K562 (cell line): Measurements from ENCODE around the gene ADARB2. TPM values are rescaled to one million over a fixed set of nuclear protein-coding genes. Genes with fewer than 3 reads are reported as not detected.

Experiments
- ATAC-seq: fragments of 200-7000 bp; cut with Tn5 transposase; 3 replicates; pipeline ENCODE4 v1.9.1; 2020; ENCODE audit warnings: moderate library complexity
- BruUV-seq: library from RNA; stranded (reverse); fragments of 400-500 nt; replicated peaks from 2 replicates; lab custom pipeline; 2021; lab: Mats Ljungman, UMichigan
- CTCF ChIA-PET: fragments of 300-600 bp; formaldehyde crosslinking; extraction: SDS; loops from one replicate; lab custom pipeline; 2021; ENCODE audit warnings: low intra/inter-chr PET ratio; lab: Yijun Ruan, JAX
- POLR2A ChIA-PET: fragments of 300-600, 350-650 bp; sonication (Branson Sonifier 250); formaldehyde crosslinking; extraction: SDS; loops from one replicate; lab custom pipeline; 2021; ENCODE audit warnings: antibody characterized with exemption, inconsistent platforms; lab: Yijun Ruan, JAX
- DNase-seq, 4 experiments: peaks; one replicate each; pipeline versions ENCODE4 v3.0.0 to v3.0.0-alpha.2; 2011 to 2018; ENCODE audit warnings: low spot score in 3 of 4, mixed read lengths in 3 of 4; ENCODE audit errors: extremely low read depth in 1 of 4
- FAIRE-seq: peaks from 2 replicates; lab custom pipeline; 2011; peaks lifted over from hg19 to GRCh38; lab: Jason Lieb, UNC
- H2AFZ ChIP-seq: 2 replicates; pipeline ENCODE4 v1.6.0; 2011; ENCODE audit warnings: low read depth, low read length, control low read depth, inconsistent platforms
- H3K27ac ChIP-seq: fragments of 200-600 bp; 3 replicates; pipeline ENCODE4 v1.8.0; 2011; ENCODE audit warnings: low read depth, mild to moderate bottlenecking, control low read depth, inconsistent platforms, low read length, moderate library complexity, mixed read lengths; ENCODE audit errors: extremely low read depth
- H3K27me3 ChIP-seq, 2 experiments: fragments of 300-600 bp in 1 of 2; 2 replicates in 1 of 2; 3 replicates in 1 of 2; pipeline versions ENCODE4 v1.6.0 to v1.8.0; 2011; ENCODE audit warnings: inconsistent platforms in 2 of 2, low read length in 2 of 2, mild to moderate bottlenecking in 1 of 2, mixed read lengths in 1 of 2, moderate library complexity in 1 of 2; ENCODE audit not compliant: control insufficient read depth in 2 of 2, insufficient read depth in 2 of 2
- H3K36me3 ChIP-seq: fragments of 300-600 bp; 3 replicates; pipeline ENCODE4 v1.8.0; 2011; ENCODE audit warnings: mild to moderate bottlenecking, low read length, inconsistent platforms; ENCODE audit not compliant: control insufficient read depth, insufficient read depth
- H3K4me1 ChIP-seq, 2 experiments: fragments of 200-600 bp in 1 of 2; replicated peaks in 1 of 2; 2 replicates in 1 of 2; 3 replicates in 1 of 2; pipeline versions ENCODE4 v1.5.1 to v1.8.0; 2011; ENCODE audit warnings: inconsistent platforms in 2 of 2, low read length in 2 of 2, mild to moderate bottlenecking in 1 of 2, mixed read lengths in 1 of 2, moderate library complexity in 1 of 2; ENCODE audit not compliant: control insufficient read depth in 2 of 2, insufficient read depth in 2 of 2
- H3K4me2 ChIP-seq: 2 replicates; pipeline ENCODE4 v1.6.1; 2011; ENCODE audit warnings: low read length, control low read depth, inconsistent platforms, mixed read lengths; ENCODE audit not compliant: insufficient read depth
- H3K4me3 ChIP-seq: fragments of 200-600 bp; sonication (generic), shearing (Covaris generic); 2 replicates; pipeline ENCODE4 v1.5.1; 2016; ENCODE audit warnings: control low read depth, inconsistent platforms
- H3K79me2 ChIP-seq: fragments of 200-600 bp; 3 replicates; pipeline ENCODE4 v1.8.0; 2011; ENCODE audit warnings: low read length, inconsistent platforms; ENCODE audit not compliant: control insufficient read depth, insufficient read depth
- H3K9ac ChIP-seq, 2 experiments: 2 replicates each; pipeline versions ENCODE4 v1.6.0 to v1.6.1; 2011; ENCODE audit warnings: low read depth in 2 of 2, low read length in 2 of 2, control low read depth in 1 of 2, inconsistent platforms in 1 of 2, mild to moderate bottlenecking in 1 of 2, mixed read lengths in 1 of 2; ENCODE audit not compliant: insufficient read depth in 1 of 2
- H3K9me1 ChIP-seq: one replicate; pipeline ENCODE4 v1.6.0; 2011; ENCODE audit warnings: inconsistent platforms, mild to moderate bottlenecking, low read length, moderate library complexity; ENCODE audit not compliant: control insufficient read depth, insufficient read depth
- H3K9me3 ChIP-seq: replicated peaks from 2 replicates; pipeline ENCODE4 v1.5.1; 2011; ENCODE audit warnings: low read depth, low read length, inconsistent platforms; ENCODE audit not compliant: control insufficient read depth, insufficient read depth
- H4K20me1 ChIP-seq: replicated peaks from 2 replicates; pipeline ENCODE4 v1.6.1; 2011; ENCODE audit warnings: low read length, inconsistent platforms, mixed read lengths; ENCODE audit not compliant: control insufficient read depth, insufficient read depth
- CC2D1A ChIP-seq: fragments of 450-650 bp; IDR thresholded peaks from 2 replicates; pipeline ENCODE4 v1.6.1; 2017; ENCODE audit warnings: mild to moderate bottlenecking
- CHD2 ChIP-seq: IDR thresholded peaks from 2 replicates; pipeline ENCODE4 v1.6.1; 2011; ENCODE audit warnings: low read depth, low read length
- CREBBP ChIP-seq: IDR thresholded peaks from one replicate; pipeline ENCODE4 v1.6.1; 2012; ENCODE audit warnings: low read depth, mild to moderate bottlenecking, control low read depth, inconsistent platforms, low read length
- IRF9 ChIP-seq: fragments of 450-650 bp; IDR thresholded peaks from 2 replicates; pipeline ENCODE4 v1.6.1; 2016; ENCODE audit warnings: missing biosample characterization, missing genetic modification characterization
- NCOA1 ChIP-seq: fragments of 450-650 bp; IDR thresholded peaks from 2 replicates; pipeline ENCODE4 v1.6.1; 2016; ENCODE audit warnings: low read depth
- XRCC3 ChIP-seq: fragments of 450-650 bp; IDR thresholded peaks from 2 replicates; pipeline ENCODE4 v1.6.1; 2017; ENCODE audit warnings: mild to moderate bottlenecking, moderate library complexity
- ZBTB33 ChIP-seq: sonication (generic); formaldehyde crosslinking; IDR thresholded peaks from 2 replicates; pipeline ENCODE4 v1.8.1; 2023; ENCODE audit warnings: mild to moderate bottlenecking, missing genetic modification reagents
- ZBTB40 ChIP-seq, 2 experiments: fragments of 450-650 bp in 1 of 2; sonication (generic) in 1 of 2; formaldehyde crosslinking in 1 of 2; IDR thresholded peaks; 2 replicates each; pipeline versions ENCODE4 v1.7.1 to v1.9.0; 2016 to 2022; ENCODE audit warnings: inconsistent platforms in 1 of 2, mild to moderate bottlenecking in 1 of 2, missing genetic modification reagents in 1 of 2
- ZNF3 ChIP-seq: fragments of 250-450 bp; sonication (Bioruptor Pico); IDR thresholded peaks from 2 replicates; pipeline ENCODE4 v1.5.0; 2021; ENCODE audit warnings: mild to moderate bottlenecking, moderate library complexity
- ZNF347 ChIP-seq: fragments of 450-650 bp; formaldehyde crosslinking; IDR thresholded peaks from 2 replicates; pipeline ENCODE4 v1.4.0; 2020; ENCODE audit warnings: low read depth, mild to moderate bottlenecking, moderate library complexity
- WGBS: fragments of 100-300 bp; shearing (Covaris generic); methylation state at CpG from one replicate; pipeline ENCODE4 v1.1.6; 2016; ENCODE audit warnings: low coverage, mixed read lengths; ENCODE audit not compliant: insufficient coverage; ENCODE audit errors: missing lambda C conversion rate; 5-methylcytosine and 5-hydroxymethylcytosine counted together
- in situ Hi-C: fragments of 300-500 bp; cut with MboI; formaldehyde crosslinking; loops from 4 replicates; pipeline ENCODE4 v1.15.0; 2018; ENCODE audit warnings: inconsistent platforms, mixed read lengths
- intact Hi-C: fragments of 100-400 bp; cut with micrococcal nuclease; formaldehyde crosslinking; loops from 2 replicates; pipeline ENCODE4 v1.14.2; 2022
- polyA plus RNA-seq, 8 experiments: library from polyadenylated mRNA; depleted of rRNA in 4 of 8; stranded (reverse) in 5 of 8; unstranded in 3 of 8; fragments of >200 nt; fragmentation: Nextera tagmentation in 2 of 8; fragmentation: Illumina TruSeq in 1 of 8; extraction: Ambion mirVana in 2 of 8; extraction: Trizol in 1 of 8; gene quantifications; 2 replicates each; pipeline versions ENCODE4 v1.2.1 to v1.2.3, GENCODE V29; 2011 to 2014; ENCODE audit warnings: inconsistent platforms in 1 of 8, missing spikeins in 1 of 8
- total RNA-seq, 7 experiments: library from RNA; depleted of rRNA in 6 of 7; stranded (reverse); fragments of >200 nt in 6 of 7; fragmentation: Illumina TruSeq in 2 of 7; extraction: Trizol in 2 of 7; gene quantifications; 2 replicates each; pipeline versions ENCODE4 v1.2.1 to v1.2.3, GENCODE V29; 2011 to 2021; ENCODE audit warnings: low replicate concordance in 1 of 7

Gene ADARB2
- total and polyA plus RNA-seq, 9 of the 15 experiments (the other 6 are each of a cell fraction or from before 2014, with no cell fraction given) = not detected

GRCh38 chr10:1188558-1189135, 548.7 kb downstream of the ADARB2 start:
- no peaks in the 10 kb centered on the region for H3K36me3 ChIP-seq
- TF ChIP-seq ZNF347 (CRISPR knock-in tag) = no peak
- TF ChIP-seq ZNF3 = no peak
- TF ChIP-seq XRCC3 = no peak
- no peak for TF ChIP-seq CREBBP
- TF ChIP-seq CC2D1A = no peak
- no peak for TF ChIP-seq ZBTB40 (IDR thresholded peaks at IDR 0.05)
- TF ChIP-seq ZBTB40 (CRISPR knock-in tag; IDR thresholded peaks at IDR 0.05) = no peak
- no peak for TF ChIP-seq IRF9 (tag)
- no peak for TF ChIP-seq ZBTB33 (CRISPR knock-in tag)
- no peak for TF ChIP-seq NCOA1
- TF ChIP-seq CHD2 = no peak
- WGBS = 24% methylated on average over 11 of the region's 14 CpGs
- peaks cover 72 to 92% of the 10 kb centered on the region in 2 experiments for H3K27me3 ChIP-seq
- H3K4me3 ChIP-seq = no peak overlapping the region
- no peaks in the 10 kb centered on the region for H3K9me1 ChIP-seq
- CTCF ChIA-PET = no interaction called here
- H3K9ac ChIP-seq = no peak overlapping the region
- BruUV-seq = no TSS peak
- H4K20me1 ChIP-seq = peaks cover 23% of the 10 kb centered on the region; the same call in 1 of the 2 replicates
- POLR2A ChIA-PET = no interaction called here
- no peak overlapping the region for H3K27ac ChIP-seq
- H3K4me1 ChIP-seq = peaks cover 0 to 22% of the 10 kb centered on the region in 2 experiments; a peak in 3 of 5 replicates
- H2AFZ ChIP-seq = no peak overlapping the region
- H3K4me2 ChIP-seq = no peak overlapping the region
- no peak for ATAC-seq
- H3K9me3 ChIP-seq = no peaks in the 10 kb centered on the region
- DNase-seq = no peak
- in situ Hi-C loops (no loop called here), intact Hi-C loops (no loop called here)
- no peaks in the 10 kb centered on the region for H3K79me2 ChIP-seq
- FAIRE-seq = no peak
